ENCODE data around the gene PPP1R15B.

PPP1R15B gene

DNA sequence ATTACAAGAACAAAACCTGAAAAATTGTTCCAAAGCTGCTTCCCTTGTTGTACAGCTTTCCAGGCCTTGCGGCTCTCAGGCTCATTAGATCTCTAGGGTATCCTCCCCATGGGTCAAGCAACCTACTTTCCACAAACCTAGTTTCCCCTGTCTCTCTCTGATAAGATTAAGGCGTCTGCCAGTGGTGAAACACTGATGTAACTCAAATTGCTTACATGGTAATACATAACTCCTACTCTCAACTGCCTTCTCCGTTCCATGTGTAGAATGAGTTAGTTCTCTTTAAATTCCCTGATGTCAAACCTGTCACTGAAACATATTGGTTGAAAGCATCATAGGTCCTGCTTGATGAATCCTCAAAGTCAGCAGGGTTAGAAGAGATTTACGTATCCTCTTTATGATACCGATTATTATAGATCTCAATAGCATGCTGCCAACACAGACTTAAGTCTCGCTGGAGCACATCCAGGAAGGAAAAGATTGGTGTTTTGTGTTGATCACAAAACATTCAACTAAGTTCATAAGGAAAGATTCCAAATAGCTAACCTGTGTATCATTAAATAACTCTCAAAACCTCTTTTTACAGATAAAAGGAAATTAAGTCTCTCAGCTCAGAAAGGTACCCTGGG lies 10.6 kb downstream of the PPP1R15B start:
- no peak for DNase-seq

DNA sequence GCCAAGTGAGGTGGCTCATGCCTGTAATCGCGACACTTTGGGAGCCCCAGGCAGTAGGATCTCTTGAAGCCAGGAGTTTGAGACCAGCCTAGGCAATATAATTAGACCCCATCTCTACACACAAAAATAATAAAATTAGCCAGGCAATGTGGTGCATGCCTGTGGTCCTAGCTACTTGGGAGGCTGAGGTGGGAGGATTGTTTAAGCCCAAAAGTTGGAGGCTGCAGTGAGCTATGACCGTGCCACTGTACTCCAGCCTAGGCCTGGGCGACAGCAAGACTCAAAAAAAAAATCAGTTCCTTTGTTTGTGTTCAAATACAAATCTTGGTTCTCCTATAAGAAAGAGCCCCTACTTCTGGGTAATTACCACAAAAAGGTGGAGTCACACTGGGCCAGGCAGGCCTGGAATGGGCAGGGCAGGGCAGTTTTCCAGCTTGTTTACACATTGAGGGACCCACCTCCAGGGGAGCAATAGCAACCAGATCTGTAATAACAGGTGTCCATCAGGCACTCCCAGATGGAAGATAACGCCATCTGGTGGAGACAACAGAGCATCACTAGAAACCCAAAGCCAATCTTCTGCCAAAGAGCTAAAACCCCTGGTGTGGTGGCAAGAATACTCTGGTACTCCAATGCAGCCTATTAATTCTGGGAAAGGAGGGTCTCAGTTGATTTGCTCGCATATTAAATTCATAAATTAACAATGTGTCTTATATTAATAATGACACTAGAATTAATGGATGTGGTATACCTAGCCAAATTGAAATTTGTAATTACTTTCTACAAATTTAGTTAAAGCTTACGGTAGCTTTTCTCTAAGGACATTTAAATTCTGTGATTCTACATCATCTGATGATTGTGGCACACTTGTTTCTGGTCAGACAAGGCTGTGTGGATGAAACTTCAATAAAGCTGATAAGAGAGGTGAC lies 13.2 kb downstream of the PPP1R15B start:
- DNase-seq = peak; percentile 69

DNA sequence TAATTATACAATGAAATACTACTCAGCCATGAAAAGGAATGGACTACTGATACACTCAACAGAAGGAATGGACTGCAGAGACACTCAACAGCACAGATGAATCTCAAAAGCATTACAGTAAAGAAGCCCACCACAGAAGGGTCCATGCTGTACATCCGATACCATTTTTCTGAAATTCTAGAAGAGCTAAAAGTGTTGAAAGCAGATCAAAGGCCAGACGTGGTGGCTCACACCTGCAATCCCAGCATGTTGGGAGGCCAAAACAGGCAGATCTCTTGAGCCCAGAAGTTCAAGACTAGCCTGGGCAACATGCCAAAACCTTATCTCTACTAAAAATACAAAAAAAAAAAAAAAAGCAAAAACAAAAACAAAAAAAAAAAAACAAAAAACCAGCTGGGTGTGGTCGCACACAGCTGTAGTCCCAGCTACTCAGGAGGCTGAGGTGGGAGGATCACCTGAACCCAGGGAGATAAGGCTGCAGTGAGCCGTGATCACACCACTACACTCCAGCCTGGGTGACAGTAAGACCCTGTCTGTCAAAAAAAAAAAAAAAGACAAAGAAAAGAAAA lies 15.5 kb downstream of the PPP1R15B start:
- DNase-seq = no peak

DNA sequence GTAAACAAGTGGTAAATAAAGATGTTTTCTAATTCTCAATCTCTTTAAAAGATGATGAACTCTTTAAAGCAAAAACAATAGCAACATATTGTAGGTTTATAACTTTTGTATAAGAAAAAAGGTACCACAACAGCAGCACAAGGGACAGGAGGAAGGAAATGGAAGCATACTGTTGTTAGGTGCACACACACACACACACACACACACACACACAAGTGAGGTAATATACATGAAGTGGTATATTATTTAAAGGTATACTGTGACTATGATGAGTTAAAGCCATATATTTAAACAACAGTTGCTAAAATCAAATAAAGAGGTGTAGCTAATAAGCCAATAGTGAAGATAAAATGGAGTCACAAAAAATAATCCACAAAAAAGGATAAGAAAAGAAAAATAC lies 20.0 kb downstream of the PPP1R15B start:
- DNase-seq = no peak

DNA sequence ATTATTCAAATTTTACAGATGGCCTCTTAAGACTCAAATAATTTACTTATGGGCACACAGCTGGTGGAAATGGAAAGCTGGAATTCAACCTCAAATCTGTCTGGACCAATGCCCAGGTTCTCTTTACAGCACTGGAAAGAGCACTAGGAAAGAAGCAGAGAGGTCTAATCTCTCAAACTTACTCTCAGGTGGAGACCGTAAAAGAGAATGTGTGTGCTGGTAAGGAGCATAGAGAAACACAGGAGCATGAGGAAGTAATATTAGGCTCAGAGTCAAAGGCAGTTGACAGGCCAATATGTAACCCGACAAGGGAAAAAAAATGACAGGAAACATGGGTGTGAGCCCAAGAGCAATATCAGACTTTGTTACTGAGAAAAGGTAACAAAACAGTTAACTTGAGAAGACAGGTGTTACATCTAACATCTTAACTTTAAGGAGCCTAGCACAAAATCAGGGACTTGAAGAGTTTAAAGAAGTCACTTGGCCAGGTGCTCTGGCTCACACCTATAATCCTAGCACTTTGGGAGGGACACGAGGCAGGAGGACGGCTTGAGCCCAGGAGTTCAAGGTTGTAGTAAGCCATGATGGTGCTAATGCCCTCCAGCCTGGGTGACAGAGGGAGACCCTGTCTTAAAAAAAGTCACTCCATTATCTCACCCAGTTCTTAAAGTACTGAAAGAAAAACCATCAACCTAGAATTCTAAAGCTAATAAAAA lies 20.7 kb downstream of the PPP1R15B start:
- no peak for DNase-seq

DNA sequence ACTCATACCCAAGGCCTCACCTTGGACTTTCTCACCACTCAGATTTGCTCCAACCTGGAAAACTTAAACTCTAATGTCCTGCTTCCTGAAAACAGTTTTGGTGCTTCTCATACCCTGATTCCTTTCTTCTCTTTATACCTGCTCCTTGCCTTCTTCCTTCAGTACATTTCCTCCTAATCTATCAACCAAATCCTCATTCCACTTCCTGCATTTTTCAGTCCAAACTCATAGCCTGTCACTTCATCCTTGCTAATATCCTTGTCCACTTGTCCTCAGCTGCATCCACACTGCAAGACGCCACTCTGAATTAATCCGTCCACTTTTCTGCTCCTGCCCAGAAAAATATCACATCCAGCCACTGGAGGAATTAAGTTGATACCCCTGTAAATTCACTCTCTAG lies 25.9 kb downstream of the PPP1R15B start:
- no peak for DNase-seq

DNA sequence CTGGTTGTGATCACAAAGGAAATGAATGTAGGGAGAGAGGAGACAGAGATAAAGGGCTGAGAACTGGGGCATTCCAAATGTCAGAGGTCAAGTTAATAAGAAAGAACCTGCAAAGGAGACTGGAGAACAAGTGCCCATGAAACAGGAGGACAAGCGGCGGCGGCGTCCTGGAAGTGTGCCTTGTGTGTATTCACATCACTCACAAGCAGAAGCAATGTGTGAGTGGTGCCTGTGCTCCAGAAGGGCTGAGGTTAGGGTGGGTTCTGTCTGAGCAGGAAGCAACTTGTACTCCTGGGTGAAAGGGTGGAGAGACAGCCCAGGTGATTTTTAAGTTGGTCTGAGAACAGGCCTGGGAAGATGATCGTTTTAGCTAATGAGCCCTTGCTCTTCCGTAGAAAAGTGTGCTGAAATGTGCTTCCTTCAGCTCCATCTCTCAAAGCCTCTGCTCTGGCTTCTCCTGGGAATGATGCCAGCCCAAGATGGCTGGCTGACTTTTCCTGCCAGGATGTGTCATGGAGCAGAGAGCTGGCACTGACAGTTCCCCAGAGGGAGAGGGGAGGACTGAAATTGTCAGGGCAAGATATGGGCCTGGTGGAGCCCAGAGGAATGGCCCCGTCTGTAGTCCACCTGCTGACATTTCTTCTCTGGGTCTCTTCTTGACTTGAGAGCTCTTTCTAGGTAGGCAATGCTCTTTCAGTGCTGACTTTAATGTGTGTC lies 26.8 kb downstream of the PPP1R15B start:
- DNase-seq = peak; percentile 54

DNA sequence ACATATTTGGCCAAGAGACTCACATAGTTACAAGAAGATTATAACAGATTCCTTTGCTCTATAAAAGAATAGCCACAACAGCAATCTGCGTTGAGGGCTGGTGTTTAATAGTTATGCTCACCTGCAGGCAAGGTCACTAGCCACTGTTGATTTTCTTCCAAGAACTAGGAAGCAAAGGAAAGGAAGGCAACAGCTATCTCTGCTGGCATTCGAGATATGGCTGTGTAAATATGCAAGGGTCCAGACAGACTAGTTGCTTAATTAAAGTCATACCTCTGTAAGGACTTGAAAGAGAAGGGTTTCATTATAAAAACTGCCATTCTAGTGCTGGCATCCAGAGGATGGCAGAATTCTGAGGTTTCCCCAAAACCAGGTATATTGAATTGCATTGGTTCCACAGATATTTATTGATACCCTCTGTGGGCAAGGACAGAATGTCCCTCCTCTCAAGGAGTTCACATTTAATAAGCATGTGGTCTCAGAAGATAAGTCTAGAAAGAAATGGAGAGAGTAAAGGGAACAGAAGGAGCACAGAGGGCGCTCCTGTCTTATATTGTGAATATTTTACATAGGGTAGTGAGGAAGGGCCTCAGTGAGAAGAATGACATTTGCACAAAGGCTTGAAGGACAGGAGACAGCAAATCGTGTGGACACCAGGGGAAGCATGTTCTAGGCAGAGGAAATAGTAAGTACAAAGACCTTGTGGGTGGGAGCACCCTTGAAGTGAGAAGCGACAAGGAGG lies 28.3 kb downstream of the PPP1R15B start:
- no peak for DNase-seq

DNA sequence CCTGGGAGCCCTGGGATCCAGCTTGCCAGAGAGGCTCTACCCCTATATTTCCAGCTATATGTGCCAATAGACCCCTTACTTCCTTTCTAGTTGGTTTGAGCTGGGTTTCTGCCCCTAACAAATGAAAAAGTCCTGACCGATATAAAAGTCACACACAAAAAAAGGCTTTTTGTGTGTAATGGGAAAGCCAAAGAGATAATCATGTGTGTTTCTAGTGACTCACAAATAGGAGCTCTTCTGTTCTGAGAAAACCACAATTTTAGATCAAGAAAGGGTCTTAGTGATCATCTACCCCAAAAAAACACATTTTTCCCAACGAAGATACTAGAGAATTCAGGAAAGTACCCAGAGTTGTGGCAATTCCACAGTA lies 28.9 kb downstream of the PPP1R15B start:
- DNase-seq = no peak

DNA sequence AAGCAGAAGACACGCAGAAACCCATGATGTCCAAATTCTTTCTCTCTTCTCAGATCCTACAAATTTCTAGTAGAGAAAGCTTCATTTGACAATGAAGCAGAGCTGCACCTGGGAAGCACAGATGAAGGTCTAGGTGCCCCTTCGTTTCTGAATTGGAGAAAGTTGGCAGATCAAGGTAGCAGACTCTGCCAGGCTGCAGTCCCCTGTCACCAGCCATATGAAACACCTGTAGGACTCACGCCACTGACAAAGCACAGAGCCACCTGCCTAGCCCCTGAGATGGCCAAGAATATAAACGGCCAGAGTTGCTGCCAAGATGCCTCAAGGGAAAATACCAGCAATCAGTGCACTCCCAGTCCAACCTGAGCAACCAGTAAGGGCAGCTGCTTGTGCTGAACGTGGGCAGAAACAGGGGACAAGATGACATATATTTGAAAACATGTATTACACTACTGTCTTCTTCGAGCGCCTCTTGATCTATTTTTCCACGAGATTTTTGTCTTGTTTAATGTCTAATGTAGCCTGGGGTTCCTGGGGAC lies 31.3 kb downstream of the PPP1R15B start:
- no peak for DNase-seq

DNA sequence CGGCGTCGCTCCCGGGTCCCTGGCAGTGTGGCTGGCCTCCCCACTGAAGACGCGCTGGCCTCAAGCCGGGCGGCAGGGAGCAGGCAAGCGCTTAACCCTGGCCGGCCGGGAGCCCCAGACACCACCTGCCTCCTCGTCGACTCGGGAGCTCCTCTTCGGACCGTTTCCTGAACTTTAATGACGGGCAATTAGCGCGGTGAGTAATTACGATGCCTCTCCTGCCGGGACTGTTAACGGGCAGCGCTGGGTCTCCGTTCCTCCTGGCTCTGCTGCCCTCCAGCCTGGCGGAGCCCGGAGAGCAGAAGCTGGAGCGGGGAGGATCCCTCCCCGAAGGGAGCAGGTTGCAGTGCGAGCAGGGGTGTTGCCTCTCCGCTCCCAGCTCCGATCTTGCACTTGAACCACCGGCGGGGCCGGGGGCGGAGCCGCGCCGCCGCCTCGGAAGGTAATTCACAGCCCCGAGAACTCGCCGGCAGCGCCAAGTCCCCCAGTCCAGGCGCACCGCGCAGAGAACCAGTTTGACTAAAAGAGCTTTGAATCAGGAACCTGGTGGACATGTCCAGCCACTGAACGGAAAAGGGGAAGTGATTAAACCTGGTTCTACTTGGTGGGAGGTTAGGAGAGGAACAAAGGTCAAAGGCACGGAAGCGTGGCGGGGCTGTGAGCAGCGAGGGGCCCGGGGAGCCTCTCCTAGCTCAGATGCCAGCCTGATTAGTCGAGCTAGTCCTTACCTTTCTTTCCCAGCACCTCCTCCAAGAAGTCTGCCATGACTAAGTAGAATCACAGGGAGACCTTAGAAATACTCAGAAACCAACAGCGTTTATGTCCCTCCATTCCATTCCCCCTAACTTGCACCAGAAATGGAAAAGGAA lies 33.6 kb downstream of the PPP1R15B start:
- no peak for DNase-seq

DNA sequence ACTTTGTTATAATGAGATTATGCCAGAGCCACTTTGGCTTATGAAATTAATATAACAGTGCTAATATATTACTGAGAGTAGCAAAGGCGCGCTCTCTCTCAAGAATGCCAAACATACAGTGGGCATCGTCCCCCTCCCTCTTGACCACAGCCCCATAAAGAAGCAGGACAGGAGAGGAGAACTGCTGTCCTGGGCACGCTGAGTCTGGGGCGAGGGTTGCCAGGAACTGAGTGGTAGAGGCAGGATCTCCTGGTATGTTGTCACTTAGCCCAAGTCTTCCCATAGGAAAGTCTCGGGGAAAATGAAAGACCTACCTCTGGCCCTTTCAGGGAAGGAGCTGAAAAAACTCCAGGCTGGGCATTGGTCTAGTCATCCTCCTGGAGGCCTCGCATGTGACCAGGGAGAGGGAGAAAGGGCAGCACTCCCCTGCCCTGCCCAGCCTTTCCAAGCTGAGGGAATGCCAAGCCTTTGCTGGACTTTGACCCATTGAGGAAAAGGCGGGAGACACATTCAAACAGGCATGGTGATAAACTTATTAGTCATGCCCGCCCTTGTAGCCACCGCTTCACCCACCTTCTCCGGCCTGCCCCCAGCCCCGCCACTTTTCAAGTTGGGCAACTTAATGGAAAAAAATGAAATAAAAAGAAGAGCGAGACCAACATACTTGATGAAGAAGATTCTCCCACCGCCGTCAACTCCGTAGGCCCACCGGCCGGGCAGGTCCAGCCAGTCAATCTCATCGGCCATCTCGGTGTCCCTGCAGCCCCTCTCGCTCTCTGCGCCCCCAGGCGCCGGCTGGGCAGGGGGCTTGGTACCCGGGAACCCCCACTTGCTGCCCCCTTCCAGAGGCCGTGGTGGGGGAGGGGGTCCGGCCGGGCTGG lies 34.5 kb downstream of the PPP1R15B start:
- DNase-seq = no peak

DNA sequence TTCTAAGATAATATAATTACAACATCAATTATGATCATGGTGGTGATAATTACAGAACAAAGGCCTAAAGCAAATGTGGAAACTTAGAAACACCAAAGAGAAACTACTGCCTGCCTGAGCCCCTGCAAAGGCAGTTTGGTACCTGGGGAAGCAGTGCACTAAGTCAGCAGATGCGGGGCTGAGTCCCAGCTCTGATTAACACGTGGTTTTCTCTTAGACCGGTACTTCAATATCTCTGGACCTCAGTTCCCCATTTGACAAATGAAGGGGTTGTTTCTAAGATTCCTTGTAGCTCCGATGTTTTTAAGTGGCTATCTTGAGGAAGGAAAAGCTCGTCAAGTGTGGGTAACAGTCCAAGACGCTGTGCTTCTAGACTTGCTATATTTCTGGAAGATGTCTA lies 35.2 kb downstream of the PPP1R15B start:
- no peak for DNase-seq

DNA sequence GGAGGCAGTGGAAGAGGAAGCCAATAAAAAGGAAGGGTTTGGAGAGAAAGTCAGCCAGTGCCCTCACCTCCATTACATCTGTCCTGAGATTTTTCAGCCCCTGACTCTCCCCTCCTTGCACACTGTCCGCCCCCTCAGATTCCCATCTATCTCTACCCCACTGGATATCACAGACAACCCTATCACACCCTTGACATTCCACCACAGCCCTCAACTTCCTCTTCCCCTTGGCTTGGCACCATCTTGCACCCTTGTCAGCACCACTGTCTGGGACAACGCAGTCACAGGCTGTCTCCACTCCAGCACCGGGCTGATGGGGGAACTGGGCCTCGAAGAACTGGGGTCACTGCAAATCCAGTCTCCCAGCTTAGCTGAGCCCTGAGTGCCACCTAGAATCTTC lies 37.7 kb downstream of the PPP1R15B start:
- no peak for DNase-seq

DNA sequence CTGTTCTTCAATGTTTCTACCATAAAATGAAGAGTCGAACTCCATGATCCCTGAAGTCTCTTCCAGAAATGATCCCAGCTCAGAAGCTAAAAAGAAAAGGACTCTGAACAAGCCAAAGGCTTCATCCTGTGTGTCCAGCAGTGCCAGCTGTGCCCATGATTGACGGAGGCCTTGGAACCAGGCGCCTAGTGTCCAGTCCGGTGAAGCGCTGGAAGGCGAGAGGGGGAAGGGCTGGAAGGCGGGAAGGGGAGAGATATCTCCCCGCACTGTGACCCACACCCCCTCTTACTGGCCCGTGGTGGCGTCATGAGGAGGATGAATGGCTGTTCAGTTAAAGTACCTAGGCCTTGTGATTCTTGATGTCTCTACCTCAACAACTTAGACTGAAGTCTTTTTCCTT lies 41.4 kb downstream of the PPP1R15B start:
- no peak for DNase-seq

DNA sequence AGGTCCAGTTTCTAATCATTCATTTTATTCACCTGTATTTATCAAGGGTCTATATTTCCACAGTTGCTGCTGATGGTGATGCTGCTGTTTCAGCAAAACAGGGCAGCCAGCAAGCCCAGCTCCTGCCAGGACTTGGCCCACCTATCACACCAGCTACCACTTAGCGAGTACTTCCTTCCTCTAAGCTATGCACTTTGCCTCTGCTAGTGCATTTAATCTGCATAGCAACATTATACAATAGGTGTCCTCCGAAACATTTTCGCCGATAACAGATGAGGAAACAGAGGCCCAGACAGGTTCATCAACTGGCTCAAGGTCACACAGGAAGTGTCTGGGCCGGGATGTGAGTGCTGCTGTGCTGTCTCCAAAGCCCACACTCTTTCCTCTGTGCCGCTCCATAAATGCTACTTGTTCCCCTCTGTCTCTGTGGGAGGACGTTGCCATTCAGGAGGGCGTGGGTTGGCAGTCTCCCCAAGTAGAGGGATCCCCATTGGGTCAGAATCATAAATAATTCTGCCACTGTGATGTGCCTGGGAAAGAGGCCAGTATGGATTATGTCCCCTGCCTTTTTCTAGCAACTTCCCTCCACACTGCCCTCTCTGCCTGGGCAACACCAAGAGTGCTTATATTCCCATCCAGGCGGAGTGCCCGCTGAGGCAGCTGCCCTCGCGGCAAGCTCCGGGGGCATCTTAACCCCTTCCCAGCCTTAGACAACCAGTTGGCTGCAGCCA lies 42.5 kb downstream of the PPP1R15B start:
- DNase-seq = no peak

DNA sequence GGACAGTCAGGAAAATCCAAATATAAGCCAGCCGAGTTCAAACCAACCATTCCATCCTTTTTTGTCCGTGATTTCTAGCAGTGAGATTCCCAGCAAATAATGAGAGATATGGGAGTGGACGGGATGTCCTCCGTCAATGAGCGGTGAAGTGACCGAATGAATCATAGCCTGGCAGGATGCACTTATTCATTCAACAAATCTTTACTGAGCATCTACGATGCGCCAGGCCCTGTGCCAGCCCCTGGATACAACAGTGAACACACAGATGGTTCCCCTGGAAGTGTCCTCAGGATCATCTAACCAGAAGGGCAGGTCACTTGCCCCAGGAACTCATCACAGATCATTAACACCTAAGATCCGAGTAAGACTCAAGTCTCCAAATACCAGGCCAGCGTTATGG lies 43.7 kb downstream of the PPP1R15B start:
- DNase-seq = no peak

DNA sequence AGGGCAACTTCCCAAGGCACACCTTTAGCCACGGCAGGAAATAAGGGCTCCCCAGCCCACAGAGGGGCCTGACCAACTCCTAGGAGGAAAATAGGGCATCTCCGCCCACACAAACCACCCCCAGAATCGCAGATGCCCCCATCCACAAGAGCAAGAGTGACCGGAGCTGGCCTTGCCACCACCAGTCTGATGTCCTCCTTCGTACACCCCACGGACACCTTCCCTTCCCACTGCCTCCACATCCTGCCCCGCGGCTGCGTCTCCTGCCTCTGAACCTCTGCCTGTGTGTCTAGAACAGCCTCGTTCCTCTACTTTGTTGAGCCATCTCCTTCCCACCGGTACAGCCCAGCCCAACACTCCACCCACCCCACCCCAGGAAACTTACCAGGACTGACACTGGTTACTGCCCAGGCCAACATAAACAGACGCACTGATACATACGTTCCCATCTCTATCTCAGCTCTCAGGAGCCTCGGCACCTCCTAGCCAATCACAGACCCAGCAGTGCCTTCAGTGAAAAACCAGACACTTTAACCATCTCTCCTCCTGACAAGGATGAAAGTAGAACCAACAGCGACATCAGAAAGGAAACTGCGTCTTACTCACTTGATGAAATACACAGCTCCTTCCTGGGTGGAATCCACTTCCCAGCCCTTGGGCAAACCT lies 44.3 kb downstream of the PPP1R15B start:
- no peak for DNase-seq
